PC-3 (cell line): ENCODE measurements around the gene POLR3B. TPM values are rescaled to one million over a fixed set of nuclear protein-coding genes. Genes with fewer than 3 reads are reported as not detected.

Source experiments
- ATAC-seq: fragments of 200-7000 bp; cut with Tn5 transposase; 2 replicates; pipeline ENCODE4 v1.9.1; 2020; ENCODE audit warnings: mild to moderate bottlenecking, moderate library complexity
- BruUV-seq: library from RNA; stranded (reverse); fragments of 400-500 nt; replicated peaks from 2 replicates; lab custom pipeline; 2021; lab: Mats Ljungman, UMichigan
- CTCF ChIA-PET: fragments of 300-600 bp; sonication (Branson Sonifier 250); formaldehyde crosslinking; loops from one replicate; lab custom pipeline; 2022; ENCODE audit warnings: antibody characterized with exemption; lab: Charles Lee
- POLR2A ChIA-PET: fragments of 300-600 bp; sonication (Branson Sonifier 250); formaldehyde crosslinking; loops from one replicate; lab custom pipeline; 2022; ENCODE audit warnings: antibody characterized with exemption; ENCODE audit not compliant: unreplicated experiment; lab: Charles Lee
- DNase-seq: peaks from one replicate; pipeline ENCODE4 v3.0.0-alpha.2; 2015
- H2AFZ ChIP-seq: fragments of 300-600 bp; sonication (generic); 2 replicates; pipeline ENCODE4 v1.6.0; 2016; ENCODE audit warnings: antibody characterized with exemption, low read length
- H3F3A ChIP-seq: fragments of 300-600 bp; sonication (generic); one replicate; pipeline ENCODE4 v1.6.0; 2017; ENCODE audit warnings: antibody characterized with exemption, low read length, control low read depth, mild to moderate bottlenecking; ENCODE audit not compliant: unreplicated experiment
- H3K27ac ChIP-seq: fragments of 300-600 bp; sonication (generic); 2 replicates; pipeline ENCODE4 v1.5.1; 2016; ENCODE audit warnings: mild to moderate bottlenecking, low read length
- H3K27me3 ChIP-seq: fragments of 300-600 bp; sonication (generic); 2 replicates; pipeline ENCODE4 v1.6.1; 2016; ENCODE audit warnings: low read length, mixed read lengths
- H3K36me3 ChIP-seq: fragments of 300-600 bp; sonication (generic); 2 replicates; pipeline ENCODE4 v1.6.1; 2016; ENCODE audit warnings: low read depth, mixed run types, low read length, mixed read lengths
- H3K4me1 ChIP-seq: fragments of 300-600 bp; sonication (generic); 2 replicates; pipeline ENCODE4 v1.5.1; 2016; ENCODE audit warnings: low read length; ENCODE audit not compliant: insufficient read depth
- H3K4me2 ChIP-seq: fragments of 300-600 bp; sonication (generic); 2 replicates; pipeline ENCODE4 v1.6.0; 2016; ENCODE audit warnings: low read length
- H3K4me3 ChIP-seq: fragments of 300-600 bp; sonication (generic); 2 replicates; pipeline ENCODE4 v1.5.1; 2016; ENCODE audit warnings: mild to moderate bottlenecking, low read length, mixed read lengths
- H3K79me2 ChIP-seq: fragments of 300-600 bp; sonication (generic); 2 replicates; pipeline ENCODE4 v1.6.1; 2017; ENCODE audit warnings: low read length, mixed read lengths
- H3K9ac ChIP-seq: fragments of 300-600 bp; sonication (generic); 2 replicates; pipeline ENCODE4 v1.6.0; 2016; ENCODE audit warnings: mild to moderate bottlenecking, low read length
- H3K9me2 ChIP-seq: fragments of 300-600 bp; sonication (generic); replicated peaks from 2 replicates; pipeline ENCODE4 v1.6.1; 2016; ENCODE audit warnings: mixed run types, low read length, mixed read lengths
- H3K9me3 ChIP-seq: fragments of 300-600 bp; sonication (generic); 2 replicates; pipeline ENCODE4 v1.6.1; 2016; ENCODE audit warnings: low read length, mixed read lengths
- H4K20me1 ChIP-seq: fragments of 300-600 bp; sonication (generic); 2 replicates; pipeline ENCODE4 v1.6.1; 2016; ENCODE audit warnings: low read length, mixed read lengths
- EZH2 ChIP-seq: fragments of 300-600 bp; sonication (generic); IDR thresholded peaks from one replicate; pipeline ENCODE4 v1.6.1; 2017; ENCODE audit warnings: antibody characterized with exemption, mild to moderate bottlenecking, low read length; ENCODE audit not compliant: unreplicated experiment
- EZH2phosphoT487 ChIP-seq: fragments of 300-600 bp; sonication (generic); IDR thresholded peaks from 2 replicates; pipeline ENCODE4 v1.6.1; 2018; ENCODE audit warnings: mild to moderate bottlenecking, antibody characterized with exemption, low read length, borderline replicate concordance
- intact Hi-C: fragments of 100-400 bp; cut with micrococcal nuclease; formaldehyde crosslinking; loops from 2 replicates; pipeline ENCODE4 v1.9.0; 2023
- total RNA-seq: library from RNA; depleted of rRNA; stranded (reverse); fragments of >200 nt; gene quantifications from 2 replicates; pipeline ENCODE4 v1.2.3, GENCODE V29; 2014
- TF ChIP-seq, protein P1 (sequence below): fragments of 300-600 bp; sonication (generic); conservative IDR thresholded peaks from 2 replicates; pipeline ENCODE4 v1.5.1; 2017; ENCODE audit warnings: antibody characterized with exemption, low read depth, mild to moderate bottlenecking, low read length

POLR3B gene
- total RNA-seq, 1 experiment from 2014 or later, result 23.4 TPM

DNA sequence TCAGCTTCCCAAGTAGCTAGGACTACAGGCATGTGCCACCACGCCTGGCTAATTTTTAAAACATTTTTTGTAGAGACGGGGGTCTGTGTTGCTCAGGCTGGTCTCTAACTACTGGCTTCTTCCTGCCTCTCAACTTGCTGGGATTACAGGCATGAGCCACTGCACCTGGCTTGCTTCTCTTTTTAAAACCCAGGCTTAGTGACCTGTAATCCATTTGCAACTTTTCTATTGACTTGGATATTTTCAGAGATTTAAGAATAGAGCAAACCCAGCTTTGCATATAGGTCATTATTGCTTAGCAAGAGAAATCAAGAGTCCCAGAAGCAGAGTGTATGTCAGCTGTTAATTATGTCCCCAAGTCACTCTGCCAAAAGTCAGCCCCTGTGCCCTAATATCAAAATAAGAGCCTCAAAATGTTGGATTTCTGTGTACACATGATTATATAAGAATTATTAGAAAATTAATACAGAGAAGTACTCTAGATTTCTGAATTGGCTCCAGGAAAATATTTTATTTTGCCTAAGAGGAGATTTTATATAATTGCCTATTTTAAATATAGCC lies 30.2 kb upstream of the POLR3B start:
- Histone ChIP-seq H3K36me3 (no peaks in the 10 kb centered on the region), H4K20me1 (no peaks in the 10 kb centered on the region), H3K79me2 (no peaks in the 10 kb centered on the region), H3K27me3 (no peaks in the 10 kb centered on the region), H3K4me2 (no peak overlapping the region), H3K9ac (no peak overlapping the region), H3K4me1 (no peaks in the 10 kb centered on the region), H2AFZ (no peak overlapping the region), H3F3A (no peaks in the 10 kb centered on the region), H3K27ac (no peak overlapping the region), H3K9me3 (no peaks in the 10 kb centered on the region), H3K4me3 (no peak overlapping the region), H3K9me2 (no peaks in the 10 kb centered on the region)
- POLR2A ChIA-PET, result no interaction called here
- CTCF ChIA-PET, result no interaction called here
- TF ChIP-seq EZH2phosphoT487 (no peak), EZH2 (no peak)
- TF ChIP-seq, protein P1, sequence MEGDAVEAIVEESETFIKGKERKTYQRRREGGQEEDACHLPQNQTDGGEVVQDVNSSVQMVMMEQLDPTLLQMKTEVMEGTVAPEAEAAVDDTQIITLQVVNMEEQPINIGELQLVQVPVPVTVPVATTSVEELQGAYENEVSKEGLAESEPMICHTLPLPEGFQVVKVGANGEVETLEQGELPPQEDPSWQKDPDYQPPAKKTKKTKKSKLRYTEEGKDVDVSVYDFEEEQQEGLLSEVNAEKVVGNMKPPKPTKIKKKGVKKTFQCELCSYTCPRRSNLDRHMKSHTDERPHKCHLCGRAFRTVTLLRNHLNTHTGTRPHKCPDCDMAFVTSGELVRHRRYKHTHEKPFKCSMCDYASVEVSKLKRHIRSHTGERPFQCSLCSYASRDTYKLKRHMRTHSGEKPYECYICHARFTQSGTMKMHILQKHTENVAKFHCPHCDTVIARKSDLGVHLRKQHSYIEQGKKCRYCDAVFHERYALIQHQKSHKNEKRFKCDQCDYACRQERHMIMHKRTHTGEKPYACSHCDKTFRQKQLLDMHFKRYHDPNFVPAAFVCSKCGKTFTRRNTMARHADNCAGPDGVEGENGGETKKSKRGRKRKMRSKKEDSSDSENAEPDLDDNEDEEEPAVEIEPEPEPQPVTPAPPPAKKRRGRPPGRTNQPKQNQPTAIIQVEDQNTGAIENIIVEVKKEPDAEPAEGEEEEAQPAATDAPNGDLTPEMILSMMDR, result no peak
- ATAC-seq (no peak), DNase-seq (no peak)
- intact Hi-C loops, result no loop called here
- BruUV-seq, result no TSS peak

DNA sequence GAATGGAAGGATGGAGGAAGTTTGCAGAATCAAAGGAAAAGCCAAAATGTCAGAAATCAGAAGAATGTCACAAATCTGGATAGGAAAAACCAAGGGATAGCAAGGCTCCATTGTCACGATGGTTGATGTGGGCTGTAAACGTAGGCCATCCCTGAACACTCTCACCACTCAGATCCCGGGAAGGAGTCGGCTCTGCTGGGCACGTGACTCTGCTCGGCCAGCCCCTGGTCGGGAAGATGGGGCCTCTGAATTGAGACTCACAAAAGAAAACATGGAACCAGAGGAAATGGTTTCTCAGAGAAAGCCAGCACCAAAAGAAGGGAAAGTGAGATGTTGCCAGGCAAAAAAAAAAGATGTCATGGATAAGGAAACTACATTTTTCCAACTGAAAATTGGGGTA lies 28.8 kb upstream of the POLR3B start:
- Histone ChIP-seq H3K27ac (no peak overlapping the region), H4K20me1 (no peaks in the 10 kb centered on the region), H2AFZ (no peak overlapping the region), H3K9ac (no peak overlapping the region), H3K9me3 (no peaks in the 10 kb centered on the region), H3F3A (no peaks in the 10 kb centered on the region), H3K4me3 (no peak overlapping the region), H3K9me2 (no peaks in the 10 kb centered on the region), H3K4me2 (no peak overlapping the region), H3K4me1 (no peaks in the 10 kb centered on the region), H3K36me3 (no peaks in the 10 kb centered on the region), H3K79me2 (no peaks in the 10 kb centered on the region), H3K27me3 (no peaks in the 10 kb centered on the region)
- intact Hi-C loops, result no loop called here
- no TSS peak for BruUV-seq
- ChIA-PET CTCF (no interaction called here), POLR2A (no interaction called here)
- TF ChIP-seq EZH2phosphoT487 (no peak), EZH2 (no peak)
- TF ChIP-seq, protein P1, result no peak
- no peak for ATAC-seq
- DNase-seq, result no peak

DNA sequence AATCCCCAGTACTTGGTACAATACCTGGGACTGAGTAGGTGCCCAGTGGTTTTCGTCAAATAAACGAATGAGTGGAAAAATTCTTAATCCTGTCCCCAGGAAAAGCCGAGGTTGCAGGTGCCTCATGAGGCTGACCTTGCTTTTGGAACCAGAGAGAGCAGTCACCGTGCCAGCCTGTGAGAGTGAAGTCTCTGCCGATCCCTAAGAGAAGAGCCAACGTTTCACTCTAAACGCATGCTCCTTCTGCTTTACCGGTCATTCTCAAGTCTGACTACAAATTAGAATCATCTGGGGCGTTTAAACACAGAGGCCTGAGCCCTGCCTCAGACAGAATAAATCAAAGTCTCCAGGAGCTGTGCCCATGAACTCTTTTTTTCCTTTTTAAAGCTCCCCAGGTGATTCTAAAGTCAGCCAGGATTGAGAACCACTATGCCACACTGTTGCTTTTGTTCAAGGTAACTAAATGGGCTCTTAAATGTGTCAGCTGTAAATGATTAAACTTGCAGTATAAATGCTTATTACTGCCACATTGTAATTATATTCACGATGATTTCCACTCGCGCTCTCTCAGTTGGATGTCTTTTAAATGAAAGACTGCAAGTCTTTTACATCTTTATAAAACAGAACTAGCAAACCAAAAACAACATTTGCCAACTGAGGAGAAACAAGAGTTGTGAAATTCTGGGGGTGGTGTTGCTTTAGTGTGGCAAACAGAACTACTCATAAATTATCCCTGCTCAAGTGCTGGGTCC lies 28.1 kb upstream of the POLR3B start:
- no peaks in the 10 kb centered on the region for H3K27me3 ChIP-seq
- no peaks in the 10 kb centered on the region for H4K20me1 ChIP-seq
- no peaks in the 10 kb centered on the region for H3K4me1 ChIP-seq
- DNase-seq (no peak), ATAC-seq (no peak)
- H3K79me2 ChIP-seq, result no peaks in the 10 kb centered on the region
- no peak overlapping the region for H3K4me2 ChIP-seq
- ChIA-PET CTCF (no interaction called here), POLR2A (interaction anchor here (0.5 to 0.7 kb wide), 2 partner anchors 101 to 1194 kb away, joined by 3 to 6 read pairs; no protein-coding TSS in a partner anchor)
- no TSS peak for BruUV-seq
- intact Hi-C loops, result no loop called here
- TF ChIP-seq EZH2, result no peak
- no peaks in the 10 kb centered on the region for H3K9me3 ChIP-seq
- H3K27ac ChIP-seq, result no peak overlapping the region
- no peak overlapping the region for H3K4me3 ChIP-seq
- no peak overlapping the region for H3K9ac ChIP-seq
- H3K9me2 ChIP-seq, result no peaks in the 10 kb centered on the region
- H3K36me3 ChIP-seq, result no peaks in the 10 kb centered on the region
- H2AFZ ChIP-seq, result no peak overlapping the region
- H3F3A ChIP-seq, result no peaks in the 10 kb centered on the region
